ENCODE data around the gene ZNF831. TPM values are rescaled to one million over a fixed set of nuclear protein-coding genes. Genes with fewer than 3 reads are reported as not detected.

ZNF831 gene
- total RNA-seq, 4 donors from 2014 or later: 0.15 to 1.2 (median 0.37) TPM

GRCh38 chr20:59276938-59277337, 113.3 kb downstream of the ZNF831 start:
- no peak for TF ChIP-seq CTCF (IDR thresholded peaks at IDR 0.05)
- TF ChIP-seq POLR2AphosphoS5 (IDR thresholded peaks at IDR 0.05): no peak
- no peak for TF ChIP-seq POLR2A (IDR thresholded peaks at IDR 0.05)
- no peak for TF ChIP-seq EP300 (IDR thresholded peaks at IDR 0.05)
- no peak for ATAC-seq
- 31 to 40% methylated on average over 2 to 5 of the region's 5 CpGs for WGBS, 2 donors (ENCODE audit: low coverage in 1 of 2)
- peaks cover 62% of the 10 kb centered on the region for H3K27me3 ChIP-seq
- no peaks in the 10 kb centered on the region for H3K4me1 ChIP-seq
- no peak overlapping the region for H3K27ac ChIP-seq
- H3K36me3 ChIP-seq: no peaks in the 10 kb centered on the region
- no peaks in the 10 kb centered on the region for H3K9me3 ChIP-seq
- no peak overlapping the region for H3K4me3 ChIP-seq

- Histone ChIP-seq H3K27me3 (peaks cover 23% of the 10 kb centered on the region), H3K4me1 (no peaks in the 10 kb centered on the region), H3K36me3 (no peaks in the 10 kb centered on the region), H3K27ac (no peak overlapping the region), H3K9me3 (no peaks in the 10 kb centered on the region), H3K4me3 (no peak overlapping the region)
- no peak for ATAC-seq
- TF ChIP-seq POLR2A (IDR thresholded peaks at IDR 0.05) (no peak), EP300 (IDR thresholded peaks at IDR 0.05) (no peak), CTCF (IDR thresholded peaks at IDR 0.05) (no peak), POLR2AphosphoS5 (IDR thresholded peaks at IDR 0.05) (no peak)
- 75 to 100% methylated on average over 3 to 5 of the region's 5 CpGs for WGBS, 2 donors (ENCODE audit: low coverage in 1 of 2)
Observed at GRCh38 chr20:59284470-59284869, 120.8 kb downstream of the ZNF831 start.

GRCh38 chr20:59289994-59290393, 126.4 kb downstream of the ZNF831 start:
- WGBS, 2 donors (ENCODE audit: low coverage in 1 of 2): 80% methylated on average over 1 of the region's 5 CpGs; no CpG with 5 or more reads in 1 of the 2 donors
- no peak overlapping the region for H3K4me3 ChIP-seq
- H3K36me3 ChIP-seq: no peaks in the 10 kb centered on the region
- no peak overlapping the region for H3K27ac ChIP-seq
- TF ChIP-seq EP300 (IDR thresholded peaks at IDR 0.05) (no peak), CTCF (IDR thresholded peaks at IDR 0.05) (no peak), POLR2A (IDR thresholded peaks at IDR 0.05) (no peak), POLR2AphosphoS5 (IDR thresholded peaks at IDR 0.05) (no peak)
- H3K27me3 ChIP-seq: peaks cover 44% of the 10 kb centered on the region
- ATAC-seq: no peak
- no peaks in the 10 kb centered on the region for H3K9me3 ChIP-seq
- H3K4me1 ChIP-seq: no peaks in the 10 kb centered on the region

- Histone ChIP-seq H3K27ac (no peak overlapping the region), H3K9me3 (no peaks in the 10 kb centered on the region), H3K4me3 (no peak overlapping the region), H3K4me1 (no peaks in the 10 kb centered on the region), H3K36me3 (no peaks in the 10 kb centered on the region), H3K27me3 (peaks cover 43% of the 10 kb centered on the region)
- 87 to 91% methylated on average over 5 to 14 of the region's 19 CpGs for WGBS, 2 donors (ENCODE audit: low coverage in 1 of 2)
- ATAC-seq: no peak
- no peak for TF ChIP-seq EP300 (IDR thresholded peaks at IDR 0.05)
- TF ChIP-seq POLR2A (IDR thresholded peaks at IDR 0.05): no peak
- TF ChIP-seq POLR2AphosphoS5 (IDR thresholded peaks at IDR 0.05): no peak
- no peak for TF ChIP-seq CTCF (IDR thresholded peaks at IDR 0.05)
Observed at GRCh38 chr20:59291740-59292383, 128.2 kb downstream of the ZNF831 start.

GRCh38 chr20:59295531-59295930, 131.9 kb downstream of the ZNF831 start:
- TF ChIP-seq CTCF (IDR thresholded peaks at IDR 0.05): no peak
- TF ChIP-seq POLR2AphosphoS5 (IDR thresholded peaks at IDR 0.05): no peak
- Histone ChIP-seq H3K36me3 (no peaks in the 10 kb centered on the region), H3K27me3 (peaks cover 80% of the 10 kb centered on the region), H3K9me3 (no peaks in the 10 kb centered on the region), H3K4me1 (peaks cover 0 to 6% (median 0%) of the 10 kb centered on the region in 3 donors), H3K4me3 (no peak overlapping the region), H3K27ac (no peak overlapping the region)
- WGBS, 2 donors (ENCODE audit: low coverage in 1 of 2): 6 to 50% methylated on average over 3 to 5 of the region's 5 CpGs
- no peak for ATAC-seq
